ENCODE measurements around the gene CA9.

The CA9 gene

GRCh38 chr9:35684921-35685320 is 11.2 kb downstream of the CA9 start:
- H3K4me3 ChIP-seq (ENCODE audit: low read depth, low read length) = no peak overlapping the region
- in situ Hi-C loops (cut with HindIII; ENCODE audit: low sequenced_read_pairs) = no loop called here
- TF ChIP-seq CTCF (IDR thresholded peaks at IDR 0.05; ENCODE audit: low read depth, low read length) = no peak
- no peak for DNase-seq (ENCODE audit: low read depth, low spot score)

- no peak overlapping the region for H3K4me3 ChIP-seq (ENCODE audit: low read depth, low read length)
- in situ Hi-C loops (cut with HindIII; ENCODE audit: low sequenced_read_pairs) = no loop called here
- no peak for TF ChIP-seq CTCF (IDR thresholded peaks at IDR 0.05; ENCODE audit: low read depth, low read length)
- no peak for DNase-seq (ENCODE audit: low read depth, low spot score)
Measured at GRCh38 chr9:35685506-35685905, 11.8 kb downstream of the CA9 start.

GRCh38 chr9:35686222-35687203 is 12.8 kb downstream of the CA9 start:
- DNase-seq (ENCODE audit: low read depth, low spot score) = peak; percentile 69
- in situ Hi-C loops (cut with HindIII; ENCODE audit: low sequenced_read_pairs) = no loop called here
- H3K4me3 ChIP-seq (ENCODE audit: low read depth, low read length) = peak overlapping the region; percentile 87
- TF ChIP-seq CTCF (IDR thresholded peaks at IDR 0.05; ENCODE audit: low read depth, low read length) = no peak

- no peak for DNase-seq (ENCODE audit: low read depth, low spot score)
- in situ Hi-C loops (cut with HindIII; ENCODE audit: low sequenced_read_pairs) = no loop called here
- H3K4me3 ChIP-seq (ENCODE audit: low read depth, low read length) = peak overlapping the region; percentile 87
- TF ChIP-seq CTCF (IDR thresholded peaks at IDR 0.05; ENCODE audit: low read depth, low read length) = no peak
Measured at GRCh38 chr9:35687306-35687705, 13.6 kb downstream of the CA9 start.

GRCh38 chr9:35687972-35688557 is 14.3 kb downstream of the CA9 start:
- peak overlapping the region; percentile 87 for H3K4me3 ChIP-seq (ENCODE audit: low read depth, low read length)
- in situ Hi-C loops (cut with HindIII; ENCODE audit: low sequenced_read_pairs) = no loop called here

More at GRCh38 chr9:35687972-35688557, 14.3 kb downstream of the CA9 start:
- DNase-seq (ENCODE audit: low read depth, low spot score) = no peak
- no peak for TF ChIP-seq CTCF (IDR thresholded peaks at IDR 0.05; ENCODE audit: low read depth, low read length)

Data from astrocyte of the spinal cord (primary cell).